HG02840 (cell line): ENCODE measurements around the gene HDAC9.

Experiments used
- ATAC-seq: cut with Tn5 transposase; IDR thresholded peaks from one replicate; pipeline ENCODE4 v1.9.1; 2021; ENCODE audit warnings: mild to moderate bottlenecking, moderate library complexity, moderate number of reproducible peaks; ENCODE audit not compliant: unreplicated experiment, low FRiP score

Gene HDAC9

GRCh38 chr7:18577096-18577771, 81.7 kb downstream of the HDAC9 start:
- ATAC-seq = no peak

- ATAC-seq = no peak
These were observed 84.1 kb downstream of the HDAC9 start for GRCh38 chr7:18579698-18580097.

- no peak for ATAC-seq
These were observed 85.4 kb downstream of the HDAC9 start for GRCh38 chr7:18580950-18581349.

GRCh38 chr7:18583305-18583704, 87.8 kb downstream of the HDAC9 start:
- no peak for ATAC-seq

GRCh38 chr7:18590241-18590640, 94.7 kb downstream of the HDAC9 start:
- ATAC-seq = no peak

- no peak for ATAC-seq
These were observed 95.3 kb downstream of the HDAC9 start for GRCh38 chr7:18590744-18591340.

GRCh38 chr7:18593602-18594279, 98.2 kb downstream of the HDAC9 start:
- ATAC-seq = no peak

- no peak for ATAC-seq
These were observed 102.2 kb downstream of the HDAC9 start for GRCh38 chr7:18597754-18598153.

- no peak for ATAC-seq
These were observed 111.5 kb downstream of the HDAC9 start for GRCh38 chr7:18607025-18607424.

- ATAC-seq = no peak
These were observed 114.9 kb downstream of the HDAC9 start for GRCh38 chr7:18610331-18610948.

GRCh38 chr7:18614841-18615240, 119.3 kb downstream of the HDAC9 start:
- ATAC-seq = no peak

- ATAC-seq = no peak
These were observed 123.8 kb downstream of the HDAC9 start for GRCh38 chr7:18619311-18619710.

- no peak for ATAC-seq
These were observed 127.8 kb downstream of the HDAC9 start for GRCh38 chr7:18623389-18623788.

GRCh38 chr7:18624459-18624858, 128.9 kb downstream of the HDAC9 start:
- no peak for ATAC-seq

GRCh38 chr7:18626086-18626485, 130.5 kb downstream of the HDAC9 start:
- ATAC-seq = no peak

- ATAC-seq = no peak
These were observed 131.2 kb downstream of the HDAC9 start for GRCh38 chr7:18626717-18627116.

GRCh38 chr7:18637516-18637915, 142.0 kb downstream of the HDAC9 start:
- no peak for ATAC-seq

GRCh38 chr7:18638594-18639452, 143.3 kb downstream of the HDAC9 start:
- ATAC-seq = no peak

- no peak for ATAC-seq
These were observed 144.2 kb downstream of the HDAC9 start for GRCh38 chr7:18639711-18640110.

GRCh38 chr7:18644981-18645380, 149.4 kb downstream of the HDAC9 start:
- ATAC-seq = no peak
